Measurements from ENCODE around the gene MRTFB. TPM values are rescaled to one million over a fixed set of nuclear protein-coding genes. Genes with fewer than 3 reads are reported as not detected.

MRTFB gene
- total RNA-seq, 1 experiment from 2014 or later = 29.5 TPM

GRCh38 chr16:14315683-14316320 is 244.7 kb downstream of the MRTFB start:
- no peak overlapping the region for H3K27ac Mint-ChIP-seq (ENCODE audit: unreplicated experiment)
- TF ChIP-seq CTCF (IDR thresholded peaks at IDR 0.05; ENCODE audit: insufficient read depth in 1 of 2, low read depth in 1 of 2, low read length in 1 of 2, severe bottlenecking in 1 of 2, unreplicated experiment in 1 of 2) = no peak
- intact Hi-C loops (cut with micrococcal nuclease; ENCODE audit: unreplicated experiment) = no loop called here
- H3K4me1 ChIP-seq = no peaks in the 10 kb centered on the region
- H3K27me3 Mint-ChIP-seq (ENCODE audit: insufficient read depth, unreplicated experiment) = no peaks in the 10 kb centered on the region
- DNase-seq = no peak
- no peaks in the 10 kb centered on the region for H3K9me3 Mint-ChIP-seq (ENCODE audit: unreplicated experiment)
- H3K4me3 ChIP-seq (ENCODE audit: low read depth, low read length) = no peak overlapping the region
- H3K9me3 ChIP-seq = no peaks in the 10 kb centered on the region
- no peaks in the 10 kb centered on the region for H3K36me3 Mint-ChIP-seq (ENCODE audit: insufficient read depth, unreplicated experiment)
- ChIA-PET POLR2A (no interaction called here), CTCF (interaction anchor here (0.6 kb wide), 1 partner anchor 60 kb away, joined by 3 read pairs; no protein-coding TSS in a partner anchor)
- H3K36me3 ChIP-seq (ENCODE audit: control insufficient read depth, insufficient read depth, low read length) = no peaks in the 10 kb centered on the region
- no TSS peak for BruUV-seq (replicated peaks)
- H3K4me3 Mint-ChIP-seq (ENCODE audit: unreplicated experiment) = no peak overlapping the region
- no peaks in the 10 kb centered on the region for H3K27me3 ChIP-seq (replicated peaks; ENCODE audit: control insufficient read depth, insufficient read depth, low read length)
- H3K4me1 Mint-ChIP-seq (ENCODE audit: low read depth, unreplicated experiment) = no peaks in the 10 kb centered on the region

Small RNAs within 50 kb of the gene (microRNA-seq; reads per million reads assigned to microRNA genes)
- gene MIR193B (50.0 reads per million, percentile 66 among the genes with 10 or more reads in this experiment), gene MIR365A (4.8 reads per million, percentile 33 among the genes with 10 or more reads in this experiment)

Other genes starting within 250 kb of the MRTFB start
- 6.8 and 7.1 TPM in 2 replicates for gene ERCC4, start 151.2 kb upstream of the MRTFB start, total RNA-seq (2022)